Endothelial cell of coronary artery (primary cell): Measurements from ENCODE around the gene ADD2. TPM values are rescaled to one million over a fixed set of nuclear protein-coding genes. Genes with fewer than 3 reads are reported as not detected.

Experiments used
- total RNA-seq: library from RNA; depleted of rRNA; stranded (reverse); fragments of >200 nt; gene quantifications from 2 replicates; pipeline ENCODE4 v1.2.3, GENCODE V29; 2014

ADD2 gene
- 0.28 and 4.3 TPM in 2 replicates for total RNA-seq

GRCh38 chr2:70767699-70768589 lies at the start of gene ADD2:
TSS of gene ADD2 (minus strand) at chr2:70768200. CDS start at chr2:70706408, 61,792 bp downstream.

GRCh38 chr2:70790136-70790828 lies 22.3 kb upstream of the ADD2 start, which contains the start of gene FIGLA:
TSS of gene FIGLA (minus strand) at chr2:70790643. CDS start at chr2:70790638, 5 bp downstream.

Other genes starting within 250 kb of the ADD2 start
- 0.09 and 0.38 TPM in 2 replicates for gene TGFA, start 214.4 kb downstream of the ADD2 start, total RNA-seq
- not detected in 2 replicates for gene FIGLA, start 22.4 kb upstream of the ADD2 start, total RNA-seq
- under 0.01 TPM in 1 of 2 replicates, not detected in the other for gene CLEC4F, start 52.4 kb upstream of the ADD2 start, total RNA-seq
- gene CD207, start 67.6 kb upstream of the ADD2 start, total RNA-seq = under 0.01 TPM in 1 of 2 replicates, not detected in the other
- 0.75 and 0.81 TPM in 2 replicates for gene VAX2, start 132.4 kb upstream of the ADD2 start, total RNA-seq
- 0.28 TPM in 1 of 2 replicates, not detected in the other for gene ATP6V1B1, start 167.7 kb upstream of the ADD2 start, total RNA-seq
- gene ANKRD53, start 210.4 kb upstream of the ADD2 start, total RNA-seq = 0.09 and 0.18 TPM in 2 replicates
- gene TEX261, start 226.7 kb upstream of the ADD2 start, total RNA-seq = 26.9 and 27.3 TPM in 2 replicates